GM18520 (cell line): ENCODE data around the gene BMP7.
"Not testable (repeated sequence)": the region's sequence is repeated elsewhere in the genome, so short reads cannot be mapped to it uniquely, and the experiment has no call there.

Experiments used
- ATAC-seq: cut with Tn5 transposase; IDR thresholded peaks from one replicate; pipeline ENCODE4 v1.9.1; 2021; ENCODE audit not compliant: unreplicated experiment

Gene BMP7

GRCh38 chr20:57195469-57196100 lies 70.9 kb downstream of the BMP7 start:
- no peak for ATAC-seq

GRCh38 chr20:57195023-57195422 lies 71.4 kb downstream of the BMP7 start:
- ATAC-seq = no peak

- no peak for ATAC-seq
Measured at GRCh38 chr20:57194154-57194553, 72.3 kb downstream of the BMP7 start.

- no peak for ATAC-seq
Measured at GRCh38 chr20:57193094-57193493, 73.3 kb downstream of the BMP7 start.

GRCh38 chr20:57192311-57192710 lies 74.1 kb downstream of the BMP7 start:
- no peak for ATAC-seq

GRCh38 chr20:57191265-57191638 lies 75.2 kb downstream of the BMP7 start:
- not testable (repeated sequence) for ATAC-seq

- ATAC-seq = no peak
Measured at GRCh38 chr20:57190536-57191264, 75.7 kb downstream of the BMP7 start.

- ATAC-seq = no peak
Measured at GRCh38 chr20:57189713-57190112, 76.7 kb downstream of the BMP7 start.

GRCh38 chr20:57188576-57189079 lies 77.8 kb downstream of the BMP7 start:
- ATAC-seq = no peak

GRCh38 chr20:57188056-57188455 lies 78.4 kb downstream of the BMP7 start:
- no peak for ATAC-seq

GRCh38 chr20:57187068-57187634 lies 79.3 kb downstream of the BMP7 start:
- no peak for ATAC-seq

- no peak for ATAC-seq
Measured at GRCh38 chr20:57186192-57186591, 80.2 kb downstream of the BMP7 start.

- ATAC-seq = no peak
Measured at GRCh38 chr20:57185188-57185743, 81.2 kb downstream of the BMP7 start.

GRCh38 chr20:57183457-57184009 lies 82.9 kb downstream of the BMP7 start:
- ATAC-seq = no peak

- ATAC-seq = no peak
Measured at GRCh38 chr20:57181639-57182038, 84.8 kb downstream of the BMP7 start.

- ATAC-seq = no peak
Measured at GRCh38 chr20:57180954-57181353, 85.5 kb downstream of the BMP7 start.

GRCh38 chr20:57180387-57180786 lies 86.1 kb downstream of the BMP7 start:
- ATAC-seq = no peak

- no peak for ATAC-seq
Measured at GRCh38 chr20:57179265-57179664, 87.2 kb downstream of the BMP7 start.

GRCh38 chr20:57178582-57179111 lies 87.8 kb downstream of the BMP7 start:
- no peak for ATAC-seq

- no peak for ATAC-seq
Measured at GRCh38 chr20:57177636-57178280, 88.7 kb downstream of the BMP7 start.

- no peak for ATAC-seq
Measured at GRCh38 chr20:57176842-57177241, 89.6 kb downstream of the BMP7 start.
